H54 (cell line): ENCODE measurements around the gene RPUSD3.
A peak's percentile ranks its signal among the peaks of the same experiment; 100 is the strongest.

Source experiments
- DNase-seq: peaks from one replicate; pipeline ENCODE4 v3.0.0; 2011; ENCODE audit warnings: low spot score, mixed read lengths; ENCODE audit not compliant: insufficient read length
- FAIRE-seq: peaks from 3 replicates; lab custom pipeline; 2011; peaks lifted over from hg19 to GRCh38; lab: Jason Lieb, UNC
- POLR2A ChIP-seq: IDR thresholded peaks from 2 replicates; pipeline ENCODE4 v1.6.1; 2011; ENCODE audit warnings: low read depth, mild to moderate bottlenecking, low read length

Gene RPUSD3

DNA sequence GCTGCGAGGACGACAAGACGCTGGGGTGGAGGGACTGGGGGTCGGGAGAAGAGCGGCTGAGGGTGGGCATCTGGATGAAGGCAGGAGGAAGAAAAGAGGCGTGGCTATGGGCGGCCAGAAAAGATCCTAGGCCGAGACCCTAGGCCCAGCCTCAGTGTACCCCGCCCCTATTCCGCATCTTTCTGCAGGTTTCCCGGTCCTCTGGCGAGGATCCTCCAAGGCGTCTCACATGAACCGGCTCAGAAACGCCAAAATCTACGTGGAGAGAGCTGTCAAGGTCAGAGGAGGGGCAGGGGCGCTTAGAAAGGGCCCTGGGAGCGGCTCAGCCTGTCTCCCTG lies 33.4 kb downstream of the RPUSD3 start:
- TF ChIP-seq POLR2A = no peak
- no peak for FAIRE-seq
- DNase-seq = no peak

DNA sequence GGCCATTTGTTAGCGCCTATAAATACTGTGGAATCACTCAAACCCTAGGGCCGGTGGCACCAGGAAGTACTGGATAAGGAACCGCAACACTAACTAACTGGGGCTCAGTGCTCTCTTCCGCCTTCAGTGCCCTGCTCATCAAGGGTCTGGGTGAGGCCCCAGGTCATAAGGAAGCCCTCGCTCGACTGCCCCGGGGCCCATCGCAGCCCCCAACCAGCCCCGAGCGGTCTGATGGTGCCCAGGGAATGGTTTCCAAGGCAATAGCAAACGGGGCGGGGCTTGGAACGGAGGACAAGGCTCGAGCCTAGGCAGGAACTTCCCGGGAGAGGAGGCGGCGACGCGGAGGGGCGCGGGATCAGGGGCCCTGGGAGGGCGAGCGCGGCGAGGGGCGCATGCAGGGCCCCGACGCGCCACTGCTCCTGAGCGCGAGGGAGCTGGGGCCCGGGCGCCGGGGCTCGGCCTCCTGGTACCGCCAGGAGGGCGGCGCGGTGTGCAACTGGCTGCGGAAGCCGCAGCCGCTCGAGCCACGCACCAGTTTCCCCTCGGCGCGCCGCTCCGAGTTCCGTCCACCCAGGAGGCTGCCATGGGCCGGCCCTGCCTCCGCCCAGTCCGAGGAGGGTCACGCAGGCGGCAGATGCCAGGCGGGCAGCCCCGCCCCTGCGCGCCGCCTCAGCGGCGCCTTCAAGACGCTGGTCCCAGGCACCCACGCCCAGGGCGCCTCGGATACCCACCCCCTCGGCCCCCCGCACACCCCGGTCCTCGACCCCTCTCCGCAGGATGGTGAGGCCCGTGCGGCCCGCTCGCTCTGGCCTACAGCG lies 34.0 kb downstream of the RPUSD3 start, which contains the start of gene TTLL3:
Gene TTLL3 (plus strand): TSS at position 648 of the 818 bp plus-strand sequence. CDS start 400 bp downstream, outside the sequence.
- peak; percentile 77 for TF ChIP-seq POLR2A
- DNase-seq = peak; percentile 80
- FAIRE-seq = no peak

- DNase-seq = no peak
- no peak for FAIRE-seq
These were observed 34.6 kb downstream of the RPUSD3 start for GRCh38 chr3:9809239-9809614.

DNA sequence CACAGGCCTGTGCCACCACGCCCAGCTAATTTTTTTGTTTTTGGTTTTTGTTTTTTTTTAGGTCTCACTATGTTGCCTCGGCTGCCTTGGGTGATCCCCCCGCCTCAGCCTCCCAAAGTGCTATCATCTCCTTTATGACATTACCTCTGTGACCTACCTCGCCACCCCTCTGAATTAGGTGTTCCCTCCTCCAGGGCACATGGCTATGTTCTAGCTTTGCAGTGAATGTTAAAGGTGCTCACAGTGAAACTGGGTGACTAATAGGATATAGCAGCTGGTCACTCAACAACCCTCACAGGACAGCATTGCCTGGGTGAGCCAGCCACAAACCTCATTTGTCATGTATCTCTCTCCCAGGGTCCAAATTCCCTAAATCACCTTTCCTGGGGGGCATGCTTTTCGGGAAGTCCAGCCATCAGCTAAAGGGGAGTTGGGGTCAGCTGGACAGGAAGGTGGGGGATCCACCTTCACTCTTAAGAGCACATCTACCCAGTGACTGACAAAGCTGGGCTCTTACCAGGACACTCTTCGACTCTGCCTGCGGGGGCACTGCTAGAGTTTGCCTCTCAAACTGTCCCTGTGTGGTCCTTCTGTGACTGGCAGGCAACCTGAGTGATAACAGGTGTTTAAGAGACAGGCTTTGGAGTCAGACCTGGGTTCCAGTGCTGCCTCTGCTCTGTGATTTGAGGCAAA lies 35.3 kb downstream of the RPUSD3 start:
- peak; percentile 70 for DNase-seq
- no peak for TF ChIP-seq POLR2A
- peak; percentile 67 for FAIRE-seq

More at GRCh38 chr3:9809239-9809614, 34.6 kb downstream of the RPUSD3 start:
- no peak for TF ChIP-seq POLR2A

DNA sequence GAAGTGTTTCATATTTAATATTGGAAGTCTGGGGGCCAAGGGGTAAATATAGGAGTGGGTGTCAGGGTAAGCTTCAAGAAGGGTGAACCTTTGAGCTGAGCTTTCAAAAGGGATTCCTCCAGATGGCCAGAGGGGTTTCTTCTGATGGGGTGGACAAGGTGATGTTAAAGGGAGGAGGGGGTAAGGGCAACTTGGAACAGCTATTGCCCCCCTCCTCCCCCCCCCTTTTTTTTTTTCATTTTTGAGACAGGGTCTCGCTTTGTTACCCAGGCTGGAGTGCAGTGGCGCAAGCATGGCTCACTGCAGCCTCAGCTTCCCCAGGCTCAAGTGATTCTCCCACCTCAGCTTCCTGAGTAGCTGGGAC lies 35.8 kb downstream of the RPUSD3 start:
- no peak for TF ChIP-seq POLR2A
- DNase-seq (no peak), FAIRE-seq (no peak)

- FAIRE-seq (no peak), DNase-seq (no peak)
- TF ChIP-seq POLR2A = no peak
These were observed 36.9 kb downstream of the RPUSD3 start for GRCh38 chr3:9806688-9807589.

- TF ChIP-seq POLR2A = no peak
- DNase-seq (no peak), FAIRE-seq (no peak)
These were observed 37.7 kb downstream of the RPUSD3 start for GRCh38 chr3:9806137-9806536.

DNA sequence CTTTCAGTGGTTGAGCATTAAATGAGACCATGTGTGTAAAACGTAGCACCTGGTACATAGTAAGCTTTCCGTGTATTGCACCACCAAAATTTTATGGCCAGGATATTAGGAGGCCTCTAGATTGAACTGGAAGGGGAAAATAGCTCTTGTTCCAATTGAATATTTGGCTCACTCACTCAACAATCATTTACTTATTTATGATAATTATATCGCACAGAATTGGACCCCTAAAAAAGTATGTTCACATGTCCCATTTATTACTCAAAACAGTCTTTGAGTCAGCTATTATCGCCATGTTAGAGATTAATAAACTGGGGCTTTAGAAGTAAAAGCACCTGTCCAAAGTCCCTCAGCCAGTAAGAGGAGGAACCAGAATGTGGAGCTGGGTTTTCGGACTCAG lies 38.8 kb downstream of the RPUSD3 start:
- DNase-seq (no peak), FAIRE-seq (no peak)
- TF ChIP-seq POLR2A = no peak

DNA sequence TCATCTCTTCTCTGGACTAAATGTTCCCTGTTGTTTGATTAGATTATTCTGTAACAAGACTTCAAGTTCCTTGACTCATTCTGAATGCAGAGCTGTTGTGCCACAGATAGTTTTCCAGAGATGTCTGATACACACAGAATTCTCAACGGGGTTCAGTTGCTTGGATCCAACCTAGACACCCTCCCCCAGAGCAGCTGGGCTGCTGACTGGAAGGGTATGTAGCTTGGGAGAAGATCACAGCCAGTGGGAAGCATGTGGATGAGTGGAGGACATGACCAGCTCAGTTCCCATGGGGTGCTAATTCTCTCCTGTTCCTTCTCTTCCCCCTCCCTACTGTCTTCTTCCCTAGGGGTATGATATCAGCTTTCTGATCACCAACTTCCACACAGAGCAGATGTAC lies 40.3 kb downstream of the RPUSD3 start:
- no peak for DNase-seq
- TF ChIP-seq POLR2A = no peak
- FAIRE-seq = no peak

- DNase-seq (no peak), FAIRE-seq (no peak)
- TF ChIP-seq POLR2A = no peak
These were observed 43.3 kb downstream of the RPUSD3 start for GRCh38 chr3:9800529-9800928.

- DNase-seq (no peak), FAIRE-seq (no peak)
- no peak for TF ChIP-seq POLR2A
These were observed 46.4 kb downstream of the RPUSD3 start for GRCh38 chr3:9797196-9797945.

GRCh38 chr3:9795207-9795606 lies 48.6 kb downstream of the RPUSD3 start:
- no peak for FAIRE-seq
- TF ChIP-seq POLR2A = no peak
- DNase-seq = no peak

DNA sequence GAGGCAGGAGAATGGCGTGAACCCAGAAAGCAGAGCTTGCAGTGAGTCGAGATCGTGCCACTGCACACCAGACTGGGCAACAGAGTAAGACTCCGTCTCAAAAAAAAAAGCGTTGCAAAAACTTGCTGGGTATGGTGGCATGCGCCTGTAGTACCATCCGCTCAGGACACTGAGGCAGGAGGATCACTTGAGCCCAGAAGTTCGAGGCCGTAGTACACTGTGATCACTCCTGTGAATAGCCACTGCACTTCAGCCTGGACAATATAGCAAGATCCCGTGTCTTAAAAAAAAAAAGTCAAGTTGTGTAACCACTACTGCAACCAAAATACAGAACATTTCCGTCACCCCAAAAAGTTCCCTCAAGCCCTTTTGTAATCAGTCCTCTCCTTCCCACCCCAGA lies 49.4 kb downstream of the RPUSD3 start:
- no peak for DNase-seq
- FAIRE-seq = no peak
- no peak for TF ChIP-seq POLR2A
